Right forelimb (tissue), 1 donor: ENCODE results near the gene OR10D3.
"Not testable (repeated sequence)": the region's sequence is repeated elsewhere in the genome, so short reads cannot be mapped to it uniquely, and the experiment has no call there.

Source experiments
- DNase-seq: peaks from one replicate; pipeline ENCODE4 v3.0.0-alpha.2; 2018

OR10D3 gene, protein sequence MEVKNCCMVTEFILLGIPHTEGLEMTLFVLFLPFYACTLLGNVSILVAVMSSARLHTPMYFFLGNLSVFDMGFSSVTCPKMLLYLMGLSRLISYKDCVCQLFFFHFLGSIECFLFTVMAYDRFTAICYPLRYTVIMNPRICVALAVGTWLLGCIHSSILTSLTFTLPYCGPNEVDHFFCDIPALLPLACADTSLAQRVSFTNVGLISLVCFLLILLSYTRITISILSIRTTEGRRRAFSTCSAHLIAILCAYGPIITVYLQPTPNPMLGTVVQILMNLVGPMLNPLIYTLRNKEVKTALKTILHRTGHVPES

DNA sequence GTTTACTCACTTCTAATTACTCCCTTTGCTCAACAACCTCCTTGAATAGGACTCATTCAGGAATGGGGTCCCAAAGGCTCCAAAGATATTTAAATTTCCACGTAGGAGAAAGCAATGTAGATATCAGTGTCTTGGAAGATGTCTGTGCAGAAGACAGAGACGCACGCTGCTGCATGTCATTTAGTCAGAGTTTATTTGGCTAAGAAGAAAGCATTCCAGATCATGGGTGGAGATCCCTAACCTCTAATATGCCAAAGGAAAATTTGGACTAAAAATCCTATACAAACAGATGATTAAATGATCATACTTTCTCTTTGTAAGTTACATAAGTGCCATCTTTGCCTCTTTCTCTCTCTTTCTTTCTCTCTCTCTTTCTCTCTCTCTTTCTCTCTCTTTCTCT is at the start of gene OR10D3:
Gene OR10D3 (plus strand): TSS at position 278 of the 400 bp plus-strand sequence. CDS start 1,925 bp downstream, outside the sequence.
- no peak for DNase-seq

DNA sequence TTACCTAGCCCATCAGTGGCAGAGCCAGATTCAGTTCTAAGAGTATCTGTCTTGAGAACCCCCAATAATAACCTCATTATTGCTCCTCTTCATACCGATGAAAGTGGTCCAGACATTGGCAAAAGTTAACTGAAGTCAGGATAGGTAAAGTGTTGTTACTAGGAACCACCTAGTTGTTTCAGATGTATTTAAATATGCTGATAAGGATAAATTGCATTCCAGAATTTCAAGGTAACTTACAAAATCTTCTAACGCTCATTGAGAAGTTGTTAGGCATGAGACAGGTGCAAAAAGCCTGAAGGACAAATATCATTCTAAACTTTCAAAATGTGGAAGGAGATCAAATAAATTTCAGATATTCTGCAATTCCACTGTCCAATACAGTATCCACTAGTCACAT is 40.1 kb upstream of the OR10D3 start:
- no peak for DNase-seq

DNA sequence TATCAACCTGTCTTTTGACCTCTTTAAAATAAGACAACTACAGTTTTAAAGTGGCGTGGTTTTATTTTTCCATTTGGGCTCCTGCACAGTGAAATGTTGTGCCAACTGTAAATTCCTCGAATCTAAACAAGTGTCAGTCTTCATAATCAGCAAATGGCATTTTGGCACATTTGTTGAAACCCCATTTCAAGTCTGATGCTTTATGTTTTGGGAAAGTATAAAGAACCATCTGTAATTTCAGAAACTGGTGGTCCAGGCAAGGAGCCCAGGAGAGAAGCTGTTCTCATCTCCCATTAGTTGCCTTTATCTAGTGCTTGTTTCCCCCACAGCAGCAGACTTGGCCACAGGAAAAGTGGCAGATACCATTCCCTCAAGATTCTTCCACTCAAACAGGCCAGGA is 35.2 kb upstream of the OR10D3 start:
- no peak for DNase-seq

DNA sequence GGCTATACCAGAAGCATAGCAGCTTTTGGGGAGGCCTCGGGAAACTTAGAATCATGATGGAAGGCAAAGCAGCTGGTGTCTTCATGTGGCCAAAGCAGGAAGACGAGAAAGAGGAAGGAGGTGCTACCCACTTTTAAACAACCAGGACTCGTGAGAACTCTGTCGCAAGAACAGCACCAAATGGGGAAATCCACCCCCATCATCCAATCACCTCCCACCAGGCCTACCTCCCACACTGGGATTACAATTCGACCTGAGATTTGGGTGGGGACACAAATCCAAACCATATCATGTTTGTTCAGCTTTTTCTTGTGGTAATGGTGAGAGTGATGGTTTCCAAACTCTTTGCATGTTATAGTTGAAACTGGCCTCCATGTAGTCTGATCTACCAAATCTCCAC is 32.5 kb upstream of the OR10D3 start:
- no peak for DNase-seq

DNA sequence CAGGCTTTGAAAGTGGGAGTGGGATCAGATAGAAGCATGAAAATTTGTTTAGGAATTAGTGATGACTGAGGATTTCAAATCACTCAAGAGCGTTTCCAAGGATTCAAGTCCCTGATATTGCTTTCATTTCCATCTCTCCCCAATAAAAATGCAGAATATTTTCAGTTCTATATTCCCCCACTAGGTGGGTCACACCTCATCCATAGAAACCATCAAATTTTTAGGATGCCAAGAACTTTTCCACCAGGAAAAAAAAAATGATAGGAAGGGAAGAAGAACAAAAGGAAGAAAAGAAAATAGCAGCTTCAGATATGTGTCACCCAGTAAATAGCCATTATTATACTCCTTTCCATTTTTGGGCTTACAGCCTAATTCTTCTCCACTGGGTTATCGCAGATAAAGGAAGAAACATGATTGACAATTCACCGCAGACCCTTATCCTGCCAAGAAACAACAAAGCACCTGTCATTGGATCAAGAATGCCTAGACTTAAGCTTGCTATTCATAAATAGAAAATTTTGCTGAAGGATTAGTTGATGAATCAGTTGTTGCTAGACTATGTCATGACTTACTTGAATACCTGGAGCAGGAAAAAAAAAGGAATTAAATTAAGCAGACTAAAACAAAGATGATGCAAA is 30.3 kb upstream of the OR10D3 start:
- DNase-seq, result no peak

DNA sequence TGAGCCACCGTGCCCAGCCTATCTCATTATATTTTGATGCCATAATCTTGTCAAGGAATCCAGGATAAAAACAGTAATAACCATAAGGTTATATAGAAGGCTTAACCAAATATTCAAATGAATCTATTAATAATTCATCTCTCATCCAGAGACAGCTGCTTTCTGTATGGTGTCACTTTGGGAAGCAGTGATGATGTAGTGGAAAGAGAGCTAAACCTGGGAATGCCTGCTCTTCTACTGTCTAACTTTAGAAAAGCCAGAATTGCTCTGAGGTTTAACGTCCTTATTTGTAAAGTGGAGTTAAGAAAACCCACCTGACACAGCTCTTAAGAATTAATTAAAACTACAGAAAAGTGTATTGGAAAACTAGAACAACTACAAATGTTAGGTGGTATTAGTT is 29.3 kb upstream of the OR10D3 start:
- DNase-seq, result no peak

DNA sequence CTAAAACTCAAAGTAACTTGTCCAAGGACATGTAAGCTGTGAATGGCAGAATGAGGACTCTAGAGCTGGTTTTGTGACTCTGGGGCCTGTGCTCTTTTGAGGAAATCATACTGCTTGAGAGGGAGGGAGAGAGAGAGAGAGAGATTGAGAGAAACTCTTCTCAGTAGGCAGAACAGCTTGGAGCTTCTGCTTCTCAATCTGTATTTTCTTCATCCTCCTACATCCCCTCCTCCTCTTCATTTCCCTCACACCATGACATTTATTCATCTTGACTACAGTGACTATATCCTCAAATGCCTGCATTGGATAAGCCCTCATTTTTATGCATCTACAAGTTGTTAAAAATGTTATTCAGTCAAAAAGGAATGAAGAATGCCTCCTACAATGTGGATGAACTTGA is 23.7 kb upstream of the OR10D3 start:
- no peak for DNase-seq

DNA sequence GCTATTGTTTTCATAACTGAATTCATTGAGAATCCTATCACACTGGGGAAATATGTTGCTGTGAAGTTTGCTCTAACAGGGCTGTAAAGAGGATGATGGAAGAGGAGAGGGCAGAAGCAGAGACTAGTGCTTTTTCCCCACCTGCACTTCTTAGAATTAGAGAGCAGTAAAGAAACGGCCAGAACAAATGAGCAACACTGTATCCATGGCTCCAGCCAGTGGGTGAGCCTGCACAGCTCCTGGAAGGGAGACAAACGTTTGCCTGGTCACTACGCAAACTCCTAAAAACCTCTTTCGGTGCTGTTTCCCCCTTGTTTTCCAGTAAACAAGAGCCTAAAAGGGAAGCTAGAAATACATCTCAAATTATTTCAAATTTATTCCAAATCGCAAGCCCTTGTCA is 22.2 kb upstream of the OR10D3 start:
- no peak for DNase-seq

DNA sequence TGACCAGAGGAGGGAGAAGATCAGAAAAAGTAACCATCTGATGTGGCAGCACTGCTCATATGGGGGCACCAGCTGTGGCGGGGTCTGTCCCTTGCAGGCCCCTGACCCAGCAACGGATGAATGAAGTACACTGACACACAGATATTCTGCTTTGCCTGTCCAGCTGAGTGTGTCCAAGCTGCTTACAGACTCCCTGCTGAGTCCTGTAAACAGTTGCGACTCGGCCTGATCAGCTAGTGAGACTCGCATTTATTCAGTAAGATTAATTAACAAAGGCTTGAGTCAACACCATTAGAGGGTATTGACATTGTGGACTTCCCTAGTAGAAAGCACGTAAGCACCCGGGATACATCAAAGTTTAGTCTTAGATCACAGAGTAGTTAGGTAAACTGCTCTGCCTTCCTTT is 15.3 kb upstream of the OR10D3 start:
- no peak for DNase-seq

DNA sequence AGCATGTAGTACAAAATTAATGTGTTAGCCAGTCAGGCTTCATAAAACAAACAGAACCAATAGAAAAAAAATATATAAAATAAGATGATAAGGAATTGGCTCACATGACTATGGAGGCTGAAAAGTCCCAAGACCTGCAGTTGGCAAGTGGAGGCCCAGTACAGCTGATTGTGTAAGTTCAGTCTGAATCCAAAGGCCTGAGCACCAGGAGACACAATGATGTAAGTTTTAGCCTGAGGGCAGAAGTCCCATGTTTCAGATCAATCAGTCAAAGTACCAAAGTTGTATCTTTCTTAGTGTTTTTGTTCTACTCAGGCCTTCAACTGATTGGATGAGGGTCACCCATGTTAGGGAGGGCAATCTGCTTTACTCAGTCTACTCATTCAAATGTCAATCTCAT is 14.3 kb upstream of the OR10D3 start:
- DNase-seq, result no peak

DNA sequence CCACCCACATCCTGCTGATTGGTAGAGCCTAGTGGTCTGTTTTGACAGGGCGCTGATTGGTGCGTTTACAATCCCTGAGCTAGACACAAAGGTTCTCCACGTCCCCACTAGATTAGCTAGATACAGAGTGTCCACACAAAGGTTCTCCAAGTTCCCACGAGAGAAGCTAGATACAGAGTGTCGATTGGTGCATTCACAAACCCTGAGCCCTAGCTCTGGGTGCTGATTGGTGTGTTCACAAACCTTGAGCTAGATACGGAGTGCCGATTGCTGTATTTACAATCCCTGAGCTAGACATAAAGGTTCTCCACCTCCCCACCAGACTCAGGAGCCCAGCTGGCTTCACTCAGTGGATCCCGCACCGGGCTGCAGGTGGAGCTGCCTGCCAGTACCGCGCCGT is 12.8 kb upstream of the OR10D3 start:
- not testable (repeated sequence) for DNase-seq

DNA sequence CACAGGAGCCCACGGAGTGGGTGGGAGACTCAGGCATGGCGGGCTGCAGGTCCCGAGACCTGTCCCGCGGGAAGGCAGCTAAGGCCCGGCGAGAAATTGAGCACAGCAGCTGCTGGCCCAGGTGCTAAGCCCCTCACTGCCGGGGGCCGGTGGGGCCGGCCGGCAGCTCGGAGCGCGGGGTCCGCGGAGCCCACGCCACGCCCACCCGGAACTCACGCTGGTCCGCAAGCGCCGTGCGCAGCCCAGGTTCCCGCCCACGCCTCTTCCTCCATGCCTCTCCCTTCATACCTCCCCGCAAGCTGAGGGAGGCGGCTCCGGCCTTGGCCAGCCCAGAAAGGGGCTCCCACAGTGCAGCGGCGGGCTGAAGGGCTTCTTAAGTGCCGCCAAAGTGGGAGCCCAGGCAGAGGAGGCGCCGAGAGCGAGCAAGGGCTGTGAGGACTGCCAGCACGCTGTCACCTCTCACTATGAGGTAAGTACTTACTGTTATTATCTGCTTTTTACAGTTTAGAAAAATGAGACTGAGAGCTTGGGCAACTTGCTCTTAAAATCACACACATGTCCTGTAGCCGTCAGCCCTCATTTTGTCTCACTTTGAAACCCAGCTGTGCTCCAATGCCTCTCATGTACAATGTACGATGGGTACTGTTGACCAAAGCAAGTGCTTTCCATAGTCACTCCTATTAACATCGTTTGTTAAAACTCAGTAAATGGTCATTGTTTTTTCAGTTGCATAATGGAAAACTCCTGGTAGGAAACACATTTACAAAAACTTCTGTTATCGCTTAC is 12.2 kb upstream of the OR10D3 start:
- DNase-seq, result no peak

DNA sequence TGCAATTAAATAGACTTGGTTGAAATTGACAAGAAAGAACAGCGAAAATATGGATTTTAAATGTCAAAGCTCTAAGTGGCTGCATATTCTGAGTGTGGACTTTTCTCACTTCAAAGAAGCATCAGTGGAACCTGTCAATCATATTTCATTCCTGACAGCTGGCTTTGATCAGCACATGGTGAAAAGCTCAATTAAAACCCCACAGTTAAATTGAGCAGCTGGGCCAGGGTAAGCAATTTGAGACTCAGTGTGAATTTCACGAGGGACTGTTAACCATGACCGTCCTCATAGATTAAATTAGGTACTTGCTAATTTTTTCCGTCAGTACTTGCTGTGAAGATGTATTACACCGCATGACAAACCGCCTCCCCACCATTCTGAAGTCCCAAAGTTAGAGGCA is 11.0 kb upstream of the OR10D3 start:
- no peak for DNase-seq

DNA sequence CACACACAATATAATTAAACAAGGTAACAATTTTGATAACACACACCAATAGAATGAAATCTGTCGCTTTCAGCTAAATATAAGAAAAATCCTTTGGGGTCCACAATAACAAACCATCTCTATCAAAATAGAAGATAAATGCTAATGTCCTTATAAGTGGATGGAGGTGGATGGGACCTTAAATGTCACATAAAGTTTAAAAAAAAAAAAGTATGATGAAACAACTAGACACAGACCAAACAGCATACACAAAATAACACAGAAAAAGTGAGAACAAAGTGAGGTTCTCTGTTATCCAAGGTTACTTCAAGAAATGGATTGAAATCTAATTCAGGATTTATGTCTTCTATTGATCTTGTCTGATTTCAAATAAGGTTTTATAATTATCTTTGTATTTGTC is 10.5 kb upstream of the OR10D3 start:
- DNase-seq, result no peak

DNA sequence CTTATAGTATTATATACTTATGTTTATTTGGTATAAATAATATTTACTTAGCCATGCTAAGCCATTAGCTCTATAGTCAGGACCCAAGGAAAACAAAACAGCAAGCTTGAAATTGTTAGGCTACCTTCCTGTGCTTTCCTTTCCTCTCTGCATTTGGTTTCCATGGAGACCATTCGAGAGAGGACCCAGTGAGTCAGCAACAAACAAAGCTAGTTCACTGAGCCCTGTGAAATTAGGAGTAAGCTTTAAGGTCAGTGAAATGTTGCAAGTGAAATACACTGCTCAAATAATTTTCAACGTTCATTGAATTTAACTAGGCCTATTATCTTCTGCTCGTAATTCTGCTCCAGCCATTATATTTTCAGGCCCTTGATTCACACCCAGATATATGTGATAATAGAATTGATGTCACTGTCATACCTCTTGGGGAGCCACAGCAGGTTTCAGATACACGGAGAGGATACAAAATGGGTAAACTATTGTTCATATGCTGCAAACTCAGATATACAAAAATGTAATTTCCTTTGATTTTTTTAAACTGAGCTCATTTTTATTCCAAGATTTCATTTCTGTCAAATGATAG is 9.1 kb upstream of the OR10D3 start:
- DNase-seq, result no peak

DNA sequence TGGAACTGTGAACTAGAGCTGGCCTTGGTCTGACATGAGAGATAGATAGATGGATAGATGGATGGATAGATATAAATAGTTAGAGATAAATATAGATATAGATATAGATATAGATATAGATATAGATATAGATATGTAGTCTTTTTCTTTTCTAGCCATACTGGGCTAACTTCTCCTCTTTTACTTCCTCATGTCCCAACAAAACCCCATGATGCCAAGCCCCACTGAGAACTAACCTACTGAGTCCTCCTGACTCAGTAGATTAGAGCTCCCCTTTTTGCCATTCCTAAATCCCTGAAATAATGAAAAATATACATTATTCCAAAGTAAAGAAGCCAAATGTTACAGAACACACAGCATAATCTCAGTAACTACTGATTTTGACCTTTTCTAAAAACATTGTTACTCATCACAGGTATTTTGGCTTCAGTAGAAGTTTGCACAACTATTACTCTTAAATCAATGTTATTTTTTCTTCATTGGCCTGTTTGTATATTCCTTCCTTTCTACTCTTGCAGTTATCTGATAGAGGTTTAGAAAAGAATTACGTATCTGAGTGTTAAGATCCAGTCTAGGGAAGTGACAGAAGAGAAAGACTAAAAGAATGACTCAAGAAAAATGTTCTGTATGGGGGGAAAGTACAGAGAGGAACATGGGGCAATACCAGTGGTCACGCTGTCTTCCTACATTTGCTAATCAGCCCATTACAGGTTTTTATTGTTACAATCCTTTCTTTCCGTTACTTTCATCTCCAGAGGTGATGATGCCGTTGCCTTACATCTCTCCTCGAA is 6.0 kb upstream of the OR10D3 start:
- no peak for DNase-seq

DNA sequence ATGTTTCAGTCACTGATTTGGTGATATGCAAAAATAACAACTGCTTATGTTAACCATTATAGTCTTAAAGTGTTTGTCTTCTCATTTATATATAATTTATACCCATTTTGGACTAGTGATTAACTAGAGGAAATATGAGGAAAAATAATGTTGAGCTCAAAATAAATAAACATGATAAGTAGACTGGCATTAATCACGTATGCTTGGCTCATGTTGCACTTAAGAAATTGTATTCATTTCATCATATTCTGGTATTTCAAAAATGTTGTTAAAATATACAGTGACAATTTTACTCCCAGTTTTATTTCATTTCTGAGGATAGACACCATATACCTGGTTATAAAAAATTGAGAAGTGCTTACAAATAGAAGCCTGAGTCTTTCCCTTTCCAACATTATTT is 3.8 kb upstream of the OR10D3 start:
- no peak for DNase-seq

DNA sequence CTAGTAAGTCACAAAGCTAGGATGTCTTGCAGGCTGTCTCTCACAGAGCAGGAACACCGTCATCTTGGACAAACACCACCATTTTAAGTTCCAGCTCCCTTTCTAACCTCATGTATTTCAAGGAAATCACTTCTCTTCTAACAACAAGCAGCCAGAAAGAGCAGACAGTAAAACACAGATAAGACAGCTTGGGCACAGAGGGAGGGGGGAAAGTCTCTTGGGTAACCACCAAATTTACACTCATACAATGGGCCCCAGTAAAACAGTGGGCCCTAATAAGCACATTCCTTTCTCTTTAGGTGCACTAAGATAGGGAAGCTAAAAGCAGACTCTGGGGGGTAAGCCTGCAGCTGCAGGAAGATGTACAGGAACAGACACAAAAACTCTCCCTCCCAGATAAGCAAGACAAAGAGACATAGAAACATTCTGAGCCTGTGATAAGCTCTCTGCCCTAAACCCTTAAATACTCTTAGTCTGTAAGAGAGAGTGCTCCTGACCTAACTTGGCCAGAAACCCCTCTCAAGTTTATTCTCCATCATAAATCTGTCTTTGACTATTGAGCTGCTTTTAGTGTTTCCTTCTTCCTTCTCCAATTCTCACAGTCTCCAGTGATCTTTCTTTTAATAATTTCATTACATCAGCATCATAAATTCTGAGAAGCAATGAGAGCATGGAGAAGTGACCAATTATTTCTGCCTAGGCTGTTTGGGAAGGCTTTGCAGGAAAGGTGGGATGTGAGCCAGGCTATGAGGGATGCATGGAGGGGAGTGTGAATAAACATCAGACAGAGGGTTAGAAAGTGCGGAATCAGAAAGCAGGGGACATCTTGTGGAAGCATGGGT is 7.4 kb downstream of the OR10D3 start:
- peak; percentile 59 for DNase-seq

DNA sequence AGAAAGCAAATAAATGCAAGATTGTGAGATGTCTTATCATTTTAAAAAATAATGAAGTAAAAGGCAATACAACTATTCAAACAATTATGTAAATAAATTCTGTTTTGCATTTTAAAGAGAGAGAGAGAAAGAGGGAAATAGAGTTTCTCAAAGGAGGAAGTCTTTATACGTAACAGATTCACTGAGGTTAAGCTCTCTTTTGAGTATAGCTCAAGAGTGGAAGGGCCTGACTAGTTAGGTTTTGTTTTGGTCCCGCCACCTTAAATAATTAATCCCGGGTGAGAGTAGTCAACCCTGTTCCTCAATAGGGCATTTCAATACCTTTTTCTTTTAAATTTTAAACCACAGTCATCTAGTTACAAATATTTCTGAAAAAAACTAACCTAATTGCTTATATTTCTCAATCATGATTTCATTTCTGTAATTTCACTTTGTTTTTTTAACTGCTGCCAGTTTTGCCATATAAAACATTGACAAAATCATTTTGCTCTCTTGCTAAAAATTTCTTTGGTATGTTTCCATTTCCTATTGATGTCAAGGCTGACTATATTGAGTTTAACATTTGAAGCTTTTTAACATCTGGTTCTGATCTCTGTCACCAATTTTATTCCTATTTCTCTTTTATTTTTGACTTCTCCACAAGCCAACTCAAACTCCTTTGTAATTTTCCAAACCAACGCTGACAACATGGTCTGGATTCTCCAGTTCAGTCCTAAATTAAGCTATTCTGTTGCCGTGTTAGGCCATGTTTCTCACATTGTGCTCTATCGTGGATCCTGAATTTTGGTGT is 10.3 kb downstream of the OR10D3 start:
- no peak for DNase-seq

DNA sequence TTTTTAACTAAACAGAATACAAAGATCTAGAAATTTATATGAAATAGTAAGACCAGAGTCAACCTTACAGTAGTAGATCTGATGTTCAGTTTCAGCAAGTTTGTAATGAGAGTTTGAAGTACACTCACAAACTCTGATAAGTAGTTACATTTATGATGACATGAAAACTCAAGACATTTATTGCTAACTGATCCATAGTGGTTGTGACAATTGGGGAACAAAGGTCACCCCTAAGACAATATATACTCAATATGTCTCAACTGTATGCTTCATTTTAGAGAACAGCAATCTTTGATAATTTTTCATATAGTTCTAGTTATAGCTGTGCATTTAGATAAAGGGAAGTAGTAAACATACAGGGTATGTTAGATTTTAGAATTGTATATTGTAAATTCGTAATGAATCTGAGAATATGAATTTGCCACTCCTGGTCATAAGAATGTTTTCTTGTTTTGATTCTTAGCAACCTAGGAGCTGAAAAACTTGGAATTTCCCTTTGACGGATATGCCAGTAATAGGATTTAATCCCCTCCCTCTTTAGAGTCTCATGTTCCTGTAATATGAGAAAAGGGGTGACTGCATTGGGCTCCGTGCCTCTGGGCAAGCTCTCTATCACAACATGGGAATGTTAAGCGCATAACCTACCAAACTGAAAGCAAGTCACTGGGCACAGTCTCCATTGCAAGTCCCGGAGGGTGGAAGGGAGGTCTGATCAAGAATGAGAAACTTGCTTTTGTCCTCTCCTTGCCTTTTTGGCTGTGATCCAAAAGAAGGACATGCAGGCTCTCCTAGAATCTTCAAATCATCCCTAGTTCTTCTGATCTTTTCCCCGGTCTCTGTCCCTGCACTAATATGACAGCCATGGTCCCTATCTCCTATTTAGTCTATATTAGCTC is 11.4 kb downstream of the OR10D3 start:
- peak; percentile 52 for DNase-seq
